Neuronal stem cell (in vitro differentiated cells): ENCODE results near the gene MN1.

Experiments
- DNase-seq: peaks from one replicate; pipeline ENCODE4 v3.0.0-alpha.2; 2013; ENCODE audit warnings: low spot score
- H2AFZ ChIP-seq: one replicate; pipeline ENCODE4 v1.6.1; 2013; ENCODE audit warnings: mild to moderate bottlenecking, low read length, inconsistent platforms
- H2AK5ac ChIP-seq: 2 replicates; pipeline ENCODE4 v1.6.1; 2013; ENCODE audit warnings: low read depth, mild to moderate bottlenecking, inconsistent platforms, low read length, moderate library complexity, mixed read lengths
- H2BK120ac ChIP-seq: 2 replicates; pipeline ENCODE4 v1.6.1; 2013; ENCODE audit warnings: low read depth, mild to moderate bottlenecking, inconsistent platforms, low read length, moderate library complexity, mixed read lengths
- H2BK12ac ChIP-seq: one replicate; pipeline ENCODE4 v1.6.1; 2013; ENCODE audit warnings: low read length, inconsistent platforms
- H2BK15ac ChIP-seq: 2 replicates; pipeline ENCODE4 v1.6.1; 2013; ENCODE audit warnings: mild to moderate bottlenecking, low read length, inconsistent platforms, mixed read lengths
- H2BK5ac ChIP-seq: one replicate; pipeline ENCODE4 v1.6.1; 2013; ENCODE audit warnings: inconsistent platforms, mild to moderate bottlenecking, low read length, moderate library complexity
- H3K14ac ChIP-seq: one replicate; pipeline ENCODE4 v1.6.1; 2013; ENCODE audit warnings: low read length, inconsistent platforms
- H3K18ac ChIP-seq: 2 replicates; pipeline ENCODE4 v1.6.1; 2013; ENCODE audit warnings: low read length, inconsistent platforms
- H3K23ac ChIP-seq: 2 replicates; pipeline ENCODE4 v1.6.1; 2013; ENCODE audit warnings: low read depth, mild to moderate bottlenecking, mixed read lengths, low read length, inconsistent platforms; ENCODE audit not compliant: poor library complexity
- H3K27ac ChIP-seq: replicated peaks from 3 replicates; pipeline ENCODE4 v1.5.1; 2013; ENCODE audit warnings: low read length, inconsistent platforms
- H3K27me3 ChIP-seq, 3 experiments: 2 replicates each; pipeline ENCODE4 v1.6.1; 2013; ENCODE audit warnings: low read length in 3 of 3, mild to moderate bottlenecking in 2 of 3, inconsistent platforms in 1 of 3, low read depth in 1 of 3, mixed read lengths in 1 of 3, moderate library complexity in 1 of 3; ENCODE audit not compliant: control insufficient read depth in 3 of 3, insufficient read depth in 3 of 3
- H3K36me3 ChIP-seq, 2 donors: replicated peaks in 1 of 2; 2 replicates each; pipeline ENCODE4 v1.6.1; 2013; ENCODE audit warnings: low read length in 2 of 2; ENCODE audit not compliant: control insufficient read depth in 2 of 2, insufficient read depth in 2 of 2
- H3K4ac ChIP-seq: 2 replicates; pipeline ENCODE4 v1.6.1; 2013; ENCODE audit warnings: inconsistent platforms, mild to moderate bottlenecking, low read length, moderate library complexity
- H3K4me1 ChIP-seq, 2 donors: 1 replicate in 1 of 2; 2 replicates in 1 of 2; pipeline ENCODE4 v1.6.1; 2013; ENCODE audit warnings: low read length in 2 of 2, low read depth in 1 of 2; ENCODE audit not compliant: control insufficient read depth in 2 of 2, insufficient read depth in 1 of 2
- H3K4me2 ChIP-seq: one replicate; pipeline ENCODE4 v1.6.1; 2013; ENCODE audit warnings: mild to moderate bottlenecking, low read length, inconsistent platforms; ENCODE audit not compliant: insufficient read depth, poor library complexity, severe bottlenecking
- H3K4me3 ChIP-seq, 2 donors: 2 replicates each; pipeline ENCODE4 v1.5.1; 2013; ENCODE audit warnings: low read length in 2 of 2, mild to moderate bottlenecking in 2 of 2, inconsistent platforms in 1 of 2, moderate library complexity in 1 of 2
- H3K79me1 ChIP-seq: one replicate; pipeline ENCODE4 v1.6.1; 2013; ENCODE audit warnings: low read depth, mild to moderate bottlenecking, inconsistent platforms, low read length, moderate library complexity
- H3K9ac ChIP-seq: one replicate; pipeline ENCODE4 v1.6.1; 2013; ENCODE audit warnings: mild to moderate bottlenecking, low read depth, low read length, inconsistent platforms; ENCODE audit not compliant: poor library complexity
- H3K9me3 ChIP-seq, 2 donors: replicated peaks in 1 of 2; 2 replicates each; pipeline versions ENCODE3 to v1.6.1; 2013; ENCODE audit warnings: low read length in 2 of 2, mild to moderate bottlenecking in 2 of 2, inconsistent platforms in 1 of 2, low read depth in 1 of 2, mixed read lengths in 1 of 2, moderate library complexity in 1 of 2; ENCODE audit not compliant: control insufficient read depth in 2 of 2, insufficient read depth in 1 of 2
- H4K8ac ChIP-seq: one replicate; pipeline ENCODE4 v1.6.1; 2013; ENCODE audit warnings: low read depth, mild to moderate bottlenecking, inconsistent platforms, low read length, moderate library complexity
- H4K91ac ChIP-seq: one replicate; pipeline ENCODE4 v1.6.1; 2013; ENCODE audit warnings: low read length, low read depth, mild to moderate bottlenecking, inconsistent platforms; ENCODE audit not compliant: poor library complexity
- WGBS, 2 donors: extraction: QIAGEN DNeasy Blood & Tissue Kit; methylation state at CpG; one replicate each; pipeline ENCODE4 v1.1.7; 2013; ENCODE audit warnings: missing lambda C conversion rate in 2 of 2, mixed read lengths in 1 of 2; ENCODE audit not compliant: insufficient read length in 2 of 2, insufficient replicate concordance in 1 of 2; ENCODE audit errors: extremely low coverage in 2 of 2; 5-methylcytosine and 5-hydroxymethylcytosine counted together

Gene MN1

DNA sequence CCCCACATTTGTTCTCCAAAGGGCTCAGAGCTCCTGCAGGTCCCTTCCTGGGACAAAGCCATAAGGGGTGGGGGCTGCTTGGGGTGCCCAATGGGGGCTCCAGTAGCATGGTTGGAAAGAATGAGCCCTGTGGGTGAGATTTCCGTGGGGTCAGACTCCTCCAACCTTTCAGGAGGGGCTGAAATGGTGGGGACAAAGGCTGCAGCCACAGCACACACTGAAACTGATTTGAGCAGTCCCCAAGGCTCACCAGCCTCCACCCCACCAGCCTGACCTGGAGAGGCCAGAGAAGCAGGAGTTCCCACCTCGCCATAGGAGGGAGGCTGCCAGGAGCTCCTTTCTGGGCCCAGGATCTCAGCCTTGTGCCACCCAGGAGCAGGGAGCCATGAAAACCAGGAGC lies 69.2 kb downstream of the MN1 start:
- no CpG with 5 or more reads among the region's 2 CpGs for WGBS, 2 donors

DNA sequence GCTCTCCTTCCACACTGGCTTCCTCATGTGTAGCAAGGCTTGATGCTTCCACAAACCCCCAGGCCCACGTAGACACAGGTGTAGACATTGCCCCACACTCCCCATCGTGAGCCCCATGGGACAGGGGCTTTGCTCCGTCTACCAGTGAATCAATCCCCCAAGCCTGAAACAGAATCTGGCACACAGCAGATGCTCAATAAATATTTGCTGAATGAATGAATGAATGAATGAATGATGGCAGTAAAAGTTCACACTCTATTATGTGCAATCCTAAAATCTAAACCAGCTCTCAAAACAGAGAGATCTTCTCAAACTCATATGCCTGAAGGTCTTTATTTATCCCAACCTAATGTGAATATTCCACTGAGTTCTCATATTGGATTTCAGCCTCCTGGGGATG lies 69.9 kb downstream of the MN1 start:
- Histone ChIP-seq H4K91ac (no peak overlapping the region), H3K36me3 (no peaks in the 10 kb centered on the region), H2BK120ac (no peak overlapping the region), H4K8ac (no peak overlapping the region), H3K79me1 (no peaks in the 10 kb centered on the region), H3K23ac (no peak overlapping the region), H2AK5ac (peak overlapping the region; percentile 30), H3K9ac (no peak overlapping the region), H2BK15ac (peak overlapping the region; percentile 6), H2AFZ (no peak overlapping the region), H3K27me3 (no peaks in the 10 kb centered on the region), H2BK5ac (no peak overlapping the region), H3K18ac (peak overlapping the region; percentile 0), H3K4me2 (no peak overlapping the region), H3K4me1 (peaks cover 4 to 10% of the 10 kb centered on the region in 2 donors), H3K4ac (no peak overlapping the region), H3K14ac (no peak overlapping the region), H3K4me3 (no peak overlapping the region), H3K9me3 (peaks cover 0 to under 1% of the 10 kb centered on the region in 2 donors), H3K27ac (no peak overlapping the region), H2BK12ac (no peak overlapping the region)
- no CpG with 5 or more reads among the region's 3 CpGs for WGBS, 2 donors
- no peak for DNase-seq

More for the DNA sequence above, 69.2 kb downstream of the MN1 start:
- peak overlapping the region; percentile 78 for H2AK5ac ChIP-seq
- H3K4ac ChIP-seq, result peak overlapping the region; percentile 72
- H3K23ac ChIP-seq, result peak overlapping the region; percentile 9
- no peak overlapping the region for H3K14ac ChIP-seq
- no peak overlapping the region for H3K4me3 ChIP-seq
- H4K8ac ChIP-seq, result no peak overlapping the region
- peaks cover 0 to 3% of the 10 kb centered on the region in 2 donors for H3K9me3 ChIP-seq
- H2BK15ac ChIP-seq, result peak overlapping the region; percentile 82
- no peak overlapping the region for H4K91ac ChIP-seq
- H3K4me2 ChIP-seq, result no peak overlapping the region
- no peak for DNase-seq
- H3K27ac ChIP-seq, result no peak overlapping the region
- no peaks in the 10 kb centered on the region for H3K79me1 ChIP-seq
- peaks cover 3 to 4% of the 10 kb centered on the region in 2 donors for H3K4me1 ChIP-seq
- no peaks in the 10 kb centered on the region for H3K36me3 ChIP-seq
- no peak overlapping the region for H2BK12ac ChIP-seq
- H3K27me3 ChIP-seq, result no peaks in the 10 kb centered on the region
- no peak overlapping the region for H2BK120ac ChIP-seq
- H2AFZ ChIP-seq, result no peak overlapping the region
- peak overlapping the region; percentile 80 for H3K18ac ChIP-seq
- no peak overlapping the region for H3K9ac ChIP-seq
- peak overlapping the region; percentile 31 for H2BK5ac ChIP-seq

GRCh38 chr22:27730641-27731433 lies 70.7 kb downstream of the MN1 start:
- Histone ChIP-seq H3K4me1 (peaks cover 6 to 18% of the 10 kb centered on the region in 2 donors), H3K18ac (peak overlapping the region; percentile 74), H3K79me1 (no peaks in the 10 kb centered on the region), H3K4ac (no peak overlapping the region), H2BK120ac (no peak overlapping the region), H3K23ac (no peak overlapping the region), H3K36me3 (no peaks in the 10 kb centered on the region), H2BK15ac (peak overlapping the region; percentile 6), H4K8ac (no peak overlapping the region), H2BK5ac (no peak overlapping the region), H3K9ac (no peak overlapping the region), H3K27me3 (no peaks in the 10 kb centered on the region), H3K14ac (no peak overlapping the region), H2AK5ac (peak overlapping the region; percentile 30), H3K4me3 (no peak overlapping the region), H4K91ac (no peak overlapping the region), H3K4me2 (no peak overlapping the region), H3K27ac (no peak overlapping the region), H2BK12ac (peak overlapping the region; percentile 5), H3K9me3 (peaks cover 0 to 4% of the 10 kb centered on the region in 2 donors), H2AFZ (no peak overlapping the region)
- WGBS, 2 donors, result no CpG with 5 or more reads among the region's 9 CpGs
- DNase-seq, result no peak

GRCh38 chr22:27729246-27729645 lies 72.3 kb downstream of the MN1 start:
- no peaks in the 10 kb centered on the region for H3K79me1 ChIP-seq
- H4K8ac ChIP-seq, result peak overlapping the region; percentile 55
- peaks cover 6 to 21% of the 10 kb centered on the region in 2 donors for H3K4me1 ChIP-seq
- H3K4me3 ChIP-seq, result no peak overlapping the region
- H2AFZ ChIP-seq, result no peak overlapping the region
- H2AK5ac ChIP-seq, result no peak overlapping the region
- no peak overlapping the region for H3K4me2 ChIP-seq
- H3K27ac ChIP-seq, result no peak overlapping the region
- no CpG with 5 or more reads among the region's 4 CpGs for WGBS, 2 donors
- H2BK120ac ChIP-seq, result no peak overlapping the region
- no peak overlapping the region for H3K4ac ChIP-seq
- DNase-seq, result no peak
- peaks cover 9 to 10% of the 10 kb centered on the region in 2 donors for H3K9me3 ChIP-seq
- no peaks in the 10 kb centered on the region for H3K36me3 ChIP-seq
- H2BK12ac ChIP-seq, result no peak overlapping the region
- H3K9ac ChIP-seq, result no peak overlapping the region
- H4K91ac ChIP-seq, result no peak overlapping the region
- H3K23ac ChIP-seq, result no peak overlapping the region
- no peak overlapping the region for H2BK15ac ChIP-seq
- no peak overlapping the region for H3K18ac ChIP-seq
- H3K27me3 ChIP-seq, result no peaks in the 10 kb centered on the region
- no peak overlapping the region for H3K14ac ChIP-seq
- H2BK5ac ChIP-seq, result no peak overlapping the region
